Stomach (tissue), 4 donors: Measurements from ENCODE around the gene SDHC.

Source experiments
- POLR2A ChIP-seq, 4 donors: fragments of 450-650 bp; IDR thresholded peaks; one replicate each; pipeline ENCODE4 v1.6.1; 2016; ENCODE audit warnings: antibody characterized with exemption in 4 of 4, control low read depth in 2 of 4, mild to moderate bottlenecking in 1 of 4, moderate library complexity in 1 of 4
- TF ChIP-seq, protein P1 (sequence below), 7 experiments: fragments of 450-650 bp in 4 of 7; fragments of 200-600 bp in 3 of 7; sonication (generic) in 3 of 7; IDR thresholded peaks; one replicate each; pipeline ENCODE4 v1.5.1; 2016 to 2019; ENCODE audit warnings: antibody characterized with exemption in 7 of 7, control low read depth in 2 of 7, mild to moderate bottlenecking in 1 of 7

GRCh38 chr1:161307892-161308638, 6.1 kb upstream of the SDHC start:
- TF ChIP-seq, protein P1, sequence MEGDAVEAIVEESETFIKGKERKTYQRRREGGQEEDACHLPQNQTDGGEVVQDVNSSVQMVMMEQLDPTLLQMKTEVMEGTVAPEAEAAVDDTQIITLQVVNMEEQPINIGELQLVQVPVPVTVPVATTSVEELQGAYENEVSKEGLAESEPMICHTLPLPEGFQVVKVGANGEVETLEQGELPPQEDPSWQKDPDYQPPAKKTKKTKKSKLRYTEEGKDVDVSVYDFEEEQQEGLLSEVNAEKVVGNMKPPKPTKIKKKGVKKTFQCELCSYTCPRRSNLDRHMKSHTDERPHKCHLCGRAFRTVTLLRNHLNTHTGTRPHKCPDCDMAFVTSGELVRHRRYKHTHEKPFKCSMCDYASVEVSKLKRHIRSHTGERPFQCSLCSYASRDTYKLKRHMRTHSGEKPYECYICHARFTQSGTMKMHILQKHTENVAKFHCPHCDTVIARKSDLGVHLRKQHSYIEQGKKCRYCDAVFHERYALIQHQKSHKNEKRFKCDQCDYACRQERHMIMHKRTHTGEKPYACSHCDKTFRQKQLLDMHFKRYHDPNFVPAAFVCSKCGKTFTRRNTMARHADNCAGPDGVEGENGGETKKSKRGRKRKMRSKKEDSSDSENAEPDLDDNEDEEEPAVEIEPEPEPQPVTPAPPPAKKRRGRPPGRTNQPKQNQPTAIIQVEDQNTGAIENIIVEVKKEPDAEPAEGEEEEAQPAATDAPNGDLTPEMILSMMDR (IDR thresholded peaks at IDR 0.05): no peak
- TF ChIP-seq POLR2A (IDR thresholded peaks at IDR 0.05): no peak
